PC-9 (cell line): ENCODE results near the gene AGTR1. TPM values are rescaled to one million over a fixed set of nuclear protein-coding genes. Genes with fewer than 3 reads are reported as not detected.

Experiments
- BruUV-seq: library from RNA; stranded (reverse); fragments of 400-500 nt; replicated peaks from 2 replicates; lab custom pipeline; 2021; lab: Mats Ljungman, UMichigan
- CTCF ChIA-PET: fragments of 300-600 bp; sonication (Branson Sonifier 250); formaldehyde crosslinking; loops from one replicate; lab custom pipeline; 2022; ENCODE audit warnings: antibody characterized with exemption; lab: Charles Lee
- POLR2A ChIA-PET: fragments of 300-600 bp; sonication (Branson Sonifier 250); formaldehyde crosslinking; loops from one replicate; lab custom pipeline; 2022; ENCODE audit warnings: antibody characterized with exemption; ENCODE audit not compliant: unreplicated experiment; lab: Charles Lee
- DNase-seq, 2 experiments: peaks; one replicate each; pipeline versions ENCODE4 v3.0.0 to v3.0.0-alpha.2; 2015 to 2022; ENCODE audit warnings: mixed read lengths in 1 of 2
- H2AFZ ChIP-seq: fragments of 200-600 bp; sonication (generic); 2 replicates; pipeline ENCODE4 v1.8.1; 2017; ENCODE audit warnings: antibody characterized with exemption
- H3F3A ChIP-seq: fragments of 200-600 bp; sonication (generic); 2 replicates; pipeline ENCODE4 v1.8.1; 2017; ENCODE audit warnings: antibody characterized with exemption, mild to moderate bottlenecking, low read depth; ENCODE audit not compliant: insufficient read depth
- H3K27ac ChIP-seq: fragments of 200-600 bp; sonication (generic); 2 replicates; pipeline ENCODE4 v1.6.1; 2016; ENCODE audit warnings: mixed run types
- H3K27me3 ChIP-seq: fragments of 200-600 bp; sonication (generic); 2 replicates; pipeline ENCODE4 v1.6.1; 2016; ENCODE audit warnings: low read depth, mixed run types; ENCODE audit not compliant: insufficient read depth
- H3K36me3 ChIP-seq: fragments of 200-600 bp; sonication (generic); 2 replicates; pipeline ENCODE4 v1.6.1; 2016; ENCODE audit warnings: low read depth, mixed run types
- H3K4me1 ChIP-seq: fragments of 200-600 bp; sonication (generic); replicated peaks from 2 replicates; pipeline ENCODE4 v1.6.1; 2016; ENCODE audit warnings: mixed run types; ENCODE audit not compliant: insufficient read depth
- H3K4me2 ChIP-seq: fragments of 200-600 bp; sonication (generic); 2 replicates; pipeline ENCODE4 v1.6.1; 2017; ENCODE audit warnings: mixed run types
- H3K4me3 ChIP-seq: fragments of 200-600 bp; sonication (generic); 2 replicates; pipeline ENCODE4 v1.6.1; 2016; ENCODE audit warnings: mixed run types
- H3K79me2 ChIP-seq: fragments of 200-600 bp; sonication (generic); 2 replicates; pipeline ENCODE4 v1.6.1; 2017; ENCODE audit warnings: low read depth, mixed run types
- H3K9me2 ChIP-seq: fragments of 200-600 bp; sonication (generic); 2 replicates; pipeline ENCODE4 v1.8.1; 2017; ENCODE audit warnings: mild to moderate bottlenecking; ENCODE audit not compliant: insufficient read depth
- H3K9me3 ChIP-seq: fragments of 200-600 bp; sonication (generic); 2 replicates; pipeline ENCODE4 v1.8.1; 2016; ENCODE audit warnings: low read depth; ENCODE audit not compliant: insufficient read depth
- H4K20me1 ChIP-seq: fragments of 200-600 bp; sonication (generic); 2 replicates; pipeline ENCODE4 v1.8.1; 2017; ENCODE audit not compliant: insufficient read depth
- CTCF ChIP-seq: fragments of 200-600 bp; sonication (generic); conservative IDR thresholded peaks from 2 replicates; pipeline ENCODE4 v1.6.1; 2017; ENCODE audit warnings: mixed run types, antibody characterized with exemption, mild to moderate bottlenecking, moderate library complexity
- EZH2 ChIP-seq: fragments of 200-600 bp; sonication (generic); IDR thresholded peaks from 2 replicates; pipeline ENCODE4 v1.8.0; 2017; ENCODE audit warnings: antibody characterized with exemption, low read depth
- intact Hi-C: fragments of 100-400 bp; cut with micrococcal nuclease; formaldehyde crosslinking; loops from one replicate; pipeline ENCODE4 v1.10.0; 2022; ENCODE audit not compliant: unreplicated experiment
- total RNA-seq: library from RNA; stranded (reverse); gene quantifications from 2 replicates; pipeline ENCODE4 v1.2.3, GENCODE V29; 2021

The AGTR1 gene
- total RNA-seq, 1 experiment from 2014 or later = not detected

- DNase-seq = no peak
- no peaks in the 10 kb centered on the region for H3K27me3 ChIP-seq
- no peak overlapping the region for H2AFZ ChIP-seq
- H3K79me2 ChIP-seq = no peaks in the 10 kb centered on the region
- H3K4me2 ChIP-seq = no peak overlapping the region
- H3K9me3 ChIP-seq = no peaks in the 10 kb centered on the region
- POLR2A ChIA-PET = interaction anchor here (0.9 kb wide), 1 partner anchor 972 kb away, joined by 4 read pairs; no protein-coding TSS in a partner anchor
- H3K27ac ChIP-seq = no peak overlapping the region
- TF ChIP-seq CTCF = no peak
- TF ChIP-seq EZH2 = no peak
- CTCF ChIA-PET = no interaction called here
- intact Hi-C loops = no loop called here
- no peaks in the 10 kb centered on the region for H3K36me3 ChIP-seq
- H4K20me1 ChIP-seq = no peaks in the 10 kb centered on the region
- H3K9me2 ChIP-seq = no peaks in the 10 kb centered on the region
- no peaks in the 10 kb centered on the region for H3F3A ChIP-seq
- no peak overlapping the region for H3K4me3 ChIP-seq
- BruUV-seq = no TSS peak
- no peaks in the 10 kb centered on the region for H3K4me1 ChIP-seq
These were observed 48.4 kb downstream of the AGTR1 start for GRCh38 chr3:148746053-148746452.

- H4K20me1 ChIP-seq = no peaks in the 10 kb centered on the region
- CTCF ChIA-PET = no interaction called here
- no peak for DNase-seq
- no peaks in the 10 kb centered on the region for H3K36me3 ChIP-seq
- no peaks in the 10 kb centered on the region for H3F3A ChIP-seq
- H3K79me2 ChIP-seq = no peaks in the 10 kb centered on the region
- no TSS peak for BruUV-seq
- POLR2A ChIA-PET = no interaction called here
- H3K4me3 ChIP-seq = no peak overlapping the region
- H2AFZ ChIP-seq = no peak overlapping the region
- H3K27me3 ChIP-seq = no peaks in the 10 kb centered on the region
- no peaks in the 10 kb centered on the region for H3K4me1 ChIP-seq
- H3K4me2 ChIP-seq = no peak overlapping the region
- intact Hi-C loops = no loop called here
- TF ChIP-seq EZH2 = no peak
- no peak for TF ChIP-seq CTCF
- H3K9me2 ChIP-seq = no peaks in the 10 kb centered on the region; the same call in 1 of the 2 replicates
- H3K9me3 ChIP-seq = no peaks in the 10 kb centered on the region
- H3K27ac ChIP-seq = no peak overlapping the region
These were observed 50.6 kb downstream of the AGTR1 start for GRCh38 chr3:148748283-148748682.

- no peaks in the 10 kb centered on the region for H3K4me1 ChIP-seq
- TF ChIP-seq EZH2 = no peak
- TF ChIP-seq CTCF = no peak
- intact Hi-C loops = no loop called here
- H3K4me3 ChIP-seq = no peak overlapping the region
- no peak overlapping the region for H3K27ac ChIP-seq
- H3F3A ChIP-seq = no peaks in the 10 kb centered on the region
- POLR2A ChIA-PET = no interaction called here
- H3K9me2 ChIP-seq = no peaks in the 10 kb centered on the region; the same call in 1 of the 2 replicates
- H4K20me1 ChIP-seq = no peaks in the 10 kb centered on the region
- CTCF ChIA-PET = no interaction called here
- no peak overlapping the region for H2AFZ ChIP-seq
- no peaks in the 10 kb centered on the region for H3K9me3 ChIP-seq
- no peak overlapping the region for H3K4me2 ChIP-seq
- BruUV-seq = no TSS peak
- no peak for DNase-seq
- H3K27me3 ChIP-seq = no peaks in the 10 kb centered on the region
- H3K36me3 ChIP-seq = no peaks in the 10 kb centered on the region
- no peaks in the 10 kb centered on the region for H3K79me2 ChIP-seq
These were observed 52.6 kb downstream of the AGTR1 start for GRCh38 chr3:148750296-148750695.
